ENCODE data around the gene TMEM72. TPM values are rescaled to one million over a fixed set of nuclear protein-coding genes. Genes with fewer than 3 reads are reported as not detected.

The TMEM72 gene
- total RNA-seq, 1 donor from 2014 or later: not detected

DNA sequence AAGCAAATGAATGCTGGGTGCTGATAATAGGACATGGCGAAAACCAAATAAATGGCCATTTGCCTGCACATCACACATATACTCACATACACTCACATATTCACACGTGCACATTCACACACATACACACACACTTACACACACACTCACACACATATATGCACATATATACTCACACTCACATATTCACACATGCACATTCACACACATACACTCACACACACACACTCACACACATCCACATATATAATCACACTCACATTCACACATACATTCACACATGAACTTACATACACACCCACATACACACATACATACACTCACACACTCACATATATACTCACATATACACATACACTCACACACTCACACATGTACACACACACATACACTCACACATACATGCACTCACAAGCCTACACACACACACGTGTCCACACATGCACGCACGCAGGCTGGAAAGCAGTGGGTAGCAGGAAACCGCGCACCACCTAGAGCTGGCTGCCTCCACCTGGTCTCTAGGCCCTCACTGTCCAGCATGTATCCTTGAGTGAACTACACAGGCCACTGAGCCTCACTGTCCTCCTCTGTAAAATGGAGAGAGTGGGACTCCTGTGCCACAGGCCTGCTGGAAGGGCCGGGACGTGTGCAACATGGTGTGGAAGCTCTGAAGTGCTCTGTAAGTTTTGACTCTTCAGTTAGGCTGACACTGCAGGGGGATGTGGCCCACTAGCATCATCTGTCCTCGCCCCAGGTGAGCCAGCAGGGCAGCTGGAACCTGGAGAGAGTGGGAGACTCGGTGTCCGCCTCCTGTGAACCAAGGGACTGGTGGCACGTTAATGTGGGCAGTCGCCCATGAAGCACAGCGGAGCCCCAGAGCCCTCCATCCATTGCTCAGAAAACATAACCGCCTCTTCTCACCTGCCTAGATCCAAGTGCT lies 14.9 kb downstream of the TMEM72 start:
- Mint-ChIP-seq H3K9me3 (no peaks in the 10 kb centered on the region), H3K27ac (no peak overlapping the region), H3K4me1 (no peaks in the 10 kb centered on the region), H3K27me3 (no peaks in the 10 kb centered on the region), H3K36me3 (ENCODE audit: low read depth) (no peaks in the 10 kb centered on the region), H3K4me3 (no peak overlapping the region)
- intact Hi-C loops (cut with micrococcal nuclease): no loop called here
- TF ChIP-seq, protein P1, sequence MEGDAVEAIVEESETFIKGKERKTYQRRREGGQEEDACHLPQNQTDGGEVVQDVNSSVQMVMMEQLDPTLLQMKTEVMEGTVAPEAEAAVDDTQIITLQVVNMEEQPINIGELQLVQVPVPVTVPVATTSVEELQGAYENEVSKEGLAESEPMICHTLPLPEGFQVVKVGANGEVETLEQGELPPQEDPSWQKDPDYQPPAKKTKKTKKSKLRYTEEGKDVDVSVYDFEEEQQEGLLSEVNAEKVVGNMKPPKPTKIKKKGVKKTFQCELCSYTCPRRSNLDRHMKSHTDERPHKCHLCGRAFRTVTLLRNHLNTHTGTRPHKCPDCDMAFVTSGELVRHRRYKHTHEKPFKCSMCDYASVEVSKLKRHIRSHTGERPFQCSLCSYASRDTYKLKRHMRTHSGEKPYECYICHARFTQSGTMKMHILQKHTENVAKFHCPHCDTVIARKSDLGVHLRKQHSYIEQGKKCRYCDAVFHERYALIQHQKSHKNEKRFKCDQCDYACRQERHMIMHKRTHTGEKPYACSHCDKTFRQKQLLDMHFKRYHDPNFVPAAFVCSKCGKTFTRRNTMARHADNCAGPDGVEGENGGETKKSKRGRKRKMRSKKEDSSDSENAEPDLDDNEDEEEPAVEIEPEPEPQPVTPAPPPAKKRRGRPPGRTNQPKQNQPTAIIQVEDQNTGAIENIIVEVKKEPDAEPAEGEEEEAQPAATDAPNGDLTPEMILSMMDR (IDR thresholded peaks at IDR 0.05): no peak
- DNase-seq (peak; percentile 6), ATAC-seq (ENCODE audit: low read depth) (no peak)
- ChIA-PET POLR2A (no interaction called here), CTCF (no interaction called here)

GRCh38 chr10:44926751-44927351 lies 15.7 kb downstream of the TMEM72 start:
- DNase-seq: no peak
- Mint-ChIP-seq H3K4me3 (no peak overlapping the region), H3K27me3 (no peaks in the 10 kb centered on the region), H3K9me3 (no peaks in the 10 kb centered on the region), H3K36me3 (ENCODE audit: low read depth) (no peaks in the 10 kb centered on the region), H3K4me1 (no peaks in the 10 kb centered on the region), H3K27ac (no peak overlapping the region)
- TF ChIP-seq, protein P1 (IDR thresholded peaks at IDR 0.05): no peak
- intact Hi-C loops (cut with micrococcal nuclease): no loop called here
- ATAC-seq (ENCODE audit: low read depth): no peak
- ChIA-PET POLR2A (no interaction called here), CTCF (no interaction called here)

DNA sequence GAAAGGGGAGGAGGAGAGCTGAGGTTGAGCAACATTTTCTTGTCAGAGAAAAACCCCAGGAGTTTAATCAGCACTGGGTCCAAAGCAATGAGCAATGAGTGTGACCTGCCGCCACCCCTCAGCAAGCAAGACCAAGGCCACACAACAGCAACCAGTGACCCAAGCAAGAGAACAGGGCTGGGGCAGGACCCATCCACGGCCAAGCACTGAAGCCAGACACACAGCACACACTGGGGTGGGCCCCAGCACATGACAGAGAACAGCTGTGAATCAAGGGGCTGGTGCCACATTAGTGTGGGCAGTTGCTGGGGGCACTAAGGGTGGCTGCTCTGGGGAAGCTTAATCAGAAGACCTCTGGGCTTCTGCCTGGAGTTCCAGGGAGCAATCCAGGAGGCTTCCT lies 16.2 kb downstream of the TMEM72 start:
- ChIA-PET POLR2A (no interaction called here), CTCF (no interaction called here)
- Mint-ChIP-seq H3K27me3 (no peaks in the 10 kb centered on the region), H3K4me3 (no peak overlapping the region), H3K4me1 (no peaks in the 10 kb centered on the region), H3K27ac (no peak overlapping the region), H3K9me3 (no peaks in the 10 kb centered on the region), H3K36me3 (ENCODE audit: low read depth) (no peaks in the 10 kb centered on the region)
- intact Hi-C loops (cut with micrococcal nuclease): no loop called here
- DNase-seq: no peak
- ATAC-seq (ENCODE audit: low read depth): no peak
- TF ChIP-seq, protein P1 (IDR thresholded peaks at IDR 0.05): no peak

DNA sequence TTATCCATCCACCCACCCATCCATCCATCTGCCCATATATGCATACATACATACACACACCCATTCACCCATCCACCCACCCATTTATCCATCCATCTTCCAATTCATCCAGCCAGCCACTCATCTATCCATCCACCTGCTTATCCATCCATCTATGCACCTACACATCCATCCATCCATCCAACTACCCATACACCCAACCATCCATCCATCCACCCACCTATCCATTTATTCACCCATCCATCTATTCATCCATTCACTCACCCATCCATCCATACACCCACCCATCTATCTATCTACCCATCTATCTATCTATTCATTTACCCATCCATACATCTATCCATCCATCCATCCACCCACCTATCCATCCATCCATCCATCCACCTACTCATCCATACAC lies 17.3 kb downstream of the TMEM72 start:
- no peak overlapping the region for H3K27ac Mint-ChIP-seq
- POLR2A ChIA-PET: no interaction called here
- intact Hi-C loops (cut with micrococcal nuclease): no loop called here

More for the DNA sequence above, 17.3 kb downstream of the TMEM72 start:
- Mint-ChIP-seq H3K9me3 (no peaks in the 10 kb centered on the region), H3K27me3 (no peaks in the 10 kb centered on the region), H3K36me3 (ENCODE audit: low read depth) (no peaks in the 10 kb centered on the region), H3K4me1 (no peaks in the 10 kb centered on the region), H3K4me3 (no peak overlapping the region)
- ATAC-seq (ENCODE audit: low read depth) (no peak), DNase-seq (no peak)
- CTCF ChIA-PET: interaction anchor here (1.1 kb wide), 1 partner anchor 48 kb away, joined by 3 read pairs; no protein-coding TSS in a partner anchor
- TF ChIP-seq, protein P1 (IDR thresholded peaks at IDR 0.05): no peak

Data from activated B cell treated with CpG ODN at 0.5 μM for 24 hours (primary cell).